Measurements from ENCODE around the gene GABRB3.

DNA sequence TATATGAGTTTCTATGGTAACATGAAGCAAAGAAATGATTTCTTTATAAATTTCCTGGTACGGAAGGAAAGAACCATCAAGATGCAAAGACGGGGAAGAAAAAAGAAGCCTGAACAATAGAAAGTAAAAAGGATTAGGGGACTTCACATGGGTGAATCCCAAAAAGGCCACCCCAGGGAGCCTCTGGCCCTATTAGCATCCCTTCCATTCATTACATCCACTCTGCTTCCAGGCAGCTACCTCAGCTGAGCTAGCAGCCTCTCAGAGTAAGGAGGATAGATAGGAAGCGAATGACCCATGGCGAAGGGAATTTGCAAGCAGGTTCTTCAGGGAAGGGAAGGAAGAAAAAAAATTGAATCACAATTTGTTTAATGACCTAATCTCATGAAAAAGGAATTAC is 81.6 kb downstream of the GABRB3 start:
- TF ChIP-seq TAF1 (conservative IDR thresholded peaks at IDR 0.05): no peak
- TF ChIP-seq, protein P1, sequence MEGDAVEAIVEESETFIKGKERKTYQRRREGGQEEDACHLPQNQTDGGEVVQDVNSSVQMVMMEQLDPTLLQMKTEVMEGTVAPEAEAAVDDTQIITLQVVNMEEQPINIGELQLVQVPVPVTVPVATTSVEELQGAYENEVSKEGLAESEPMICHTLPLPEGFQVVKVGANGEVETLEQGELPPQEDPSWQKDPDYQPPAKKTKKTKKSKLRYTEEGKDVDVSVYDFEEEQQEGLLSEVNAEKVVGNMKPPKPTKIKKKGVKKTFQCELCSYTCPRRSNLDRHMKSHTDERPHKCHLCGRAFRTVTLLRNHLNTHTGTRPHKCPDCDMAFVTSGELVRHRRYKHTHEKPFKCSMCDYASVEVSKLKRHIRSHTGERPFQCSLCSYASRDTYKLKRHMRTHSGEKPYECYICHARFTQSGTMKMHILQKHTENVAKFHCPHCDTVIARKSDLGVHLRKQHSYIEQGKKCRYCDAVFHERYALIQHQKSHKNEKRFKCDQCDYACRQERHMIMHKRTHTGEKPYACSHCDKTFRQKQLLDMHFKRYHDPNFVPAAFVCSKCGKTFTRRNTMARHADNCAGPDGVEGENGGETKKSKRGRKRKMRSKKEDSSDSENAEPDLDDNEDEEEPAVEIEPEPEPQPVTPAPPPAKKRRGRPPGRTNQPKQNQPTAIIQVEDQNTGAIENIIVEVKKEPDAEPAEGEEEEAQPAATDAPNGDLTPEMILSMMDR (IDR thresholded peaks at IDR 0.05; ENCODE audit: low read depth, low read length, missing input control): no peak
- no peak for TF ChIP-seq JUND (IDR thresholded peaks at IDR 0.05)
- TF ChIP-seq, protein P2, sequence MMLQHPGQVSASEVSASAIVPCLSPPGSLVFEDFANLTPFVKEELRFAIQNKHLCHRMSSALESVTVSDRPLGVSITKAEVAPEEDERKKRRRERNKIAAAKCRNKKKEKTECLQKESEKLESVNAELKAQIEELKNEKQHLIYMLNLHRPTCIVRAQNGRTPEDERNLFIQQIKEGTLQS (IDR thresholded peaks at IDR 0.05): no peak
- no peak for TF ChIP-seq RAD21 (IDR thresholded peaks at IDR 0.05)
